ENCODE measurements around the gene TBCCD1. TPM values are rescaled to one million over a fixed set of nuclear protein-coding genes. Genes with fewer than 3 reads are reported as not detected.

TBCCD1 gene
- total and polyA plus RNA-seq, 2 donors (not counting 3 experiments of a cell fraction or from before 2014, with no cell fraction given), result 16.5 to 16.6 TPM

- H3K79me2 ChIP-seq (ENCODE audit: control insufficient read depth, insufficient read depth, low read length), result no peaks in the 10 kb centered on the region
- H4K20me1 ChIP-seq (replicated peaks; ENCODE audit: control insufficient read depth, extremely low read depth, insufficient read depth, low read length), result no peaks in the 10 kb centered on the region
- H2AFZ ChIP-seq (ENCODE audit: low read depth, low read length), result no peak overlapping the region
- no peak overlapping the region for H3K27ac ChIP-seq (ENCODE audit: insufficient read depth, low read depth, low read length)
- intact Hi-C loops (cut with micrococcal nuclease), result no loop called here
- CTCF ChIA-PET, result interaction anchor here (1.5 kb wide), 1 partner anchor 33 kb away, joined by 8 read pairs; no protein-coding TSS in a partner anchor
- H3K4me2 ChIP-seq (ENCODE audit: insufficient read depth, low read length), result no peak overlapping the region
- H3K9me1 ChIP-seq (replicated peaks; ENCODE audit: control insufficient read depth, extremely low read depth, insufficient read depth, low read length), result no peaks in the 10 kb centered on the region
- no peaks in the 10 kb centered on the region for H3K9me3 ChIP-seq (replicated peaks; ENCODE audit: control insufficient read depth, insufficient read depth, low read length)
- no peak for DNase-seq (ENCODE audit: low read depth, low spot score)
- H3K4me1 ChIP-seq (ENCODE audit: control insufficient read depth, extremely low read depth, insufficient read depth, low read length), result no peaks in the 10 kb centered on the region
- FAIRE-seq, result peak; percentile 26
- H3K36me3 ChIP-seq (ENCODE audit: control insufficient read depth in 2 of 2, extremely low read depth in 1 of 2, insufficient read depth in 2 of 2, low read length in 2 of 2), result peaks cover 25 to 31% of the 10 kb centered on the region in 2 experiments
- no TSS peak for BruUV-seq (replicated peaks)
- no peak overlapping the region for H3K4me3 ChIP-seq (replicated peaks in 1 of 3; ENCODE audit: insufficient read depth in 1 of 3, low read depth in 1 of 3, low read length in 3 of 3)
- H3K9ac ChIP-seq (replicated peaks; ENCODE audit: extremely low read depth, insufficient read depth, low read length), result no peak overlapping the region
- POLR2A ChIA-PET, result no interaction called here
- TF ChIP-seq POLR2A (IDR thresholded peaks at IDR 0.05; ENCODE audit: low read depth, low read length) (no peak), FOS (IDR thresholded peaks at IDR 0.05; ENCODE audit: borderline replicate concordance, insufficient read depth, low read length) (no peak), CTCF (IDR thresholded peaks at IDR 0.05; ENCODE audit: extremely low read depth in 1 of 2, insufficient read depth in 1 of 2, low read depth in 1 of 2, low read length in 2 of 2) (no peak), GATA2 (IDR thresholded peaks at IDR 0.05; ENCODE audit: insufficient read depth, insufficient read length, low read depth, low read length) (no peak), MYC (IDR thresholded peaks at IDR 0.05; ENCODE audit: low read depth, low read length) (no peak), JUN (IDR thresholded peaks at IDR 0.05; ENCODE audit: borderline replicate concordance, insufficient read depth, insufficient read length, low read depth) (no peak), POLR2AphosphoS5 (IDR thresholded peaks at IDR 0.05; ENCODE audit: insufficient read depth, low read depth, low read length) (no peak), EZH2 (IDR thresholded peaks at IDR 0.05; ENCODE audit: borderline replicate concordance, low read depth, low read length, severe bottlenecking) (no peak)
- TF ChIP-seq, protein P1, sequence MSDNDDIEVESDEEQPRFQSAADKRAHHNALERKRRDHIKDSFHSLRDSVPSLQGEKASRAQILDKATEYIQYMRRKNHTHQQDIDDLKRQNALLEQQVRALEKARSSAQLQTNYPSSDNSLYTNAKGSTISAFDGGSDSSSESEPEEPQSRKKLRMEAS (IDR thresholded peaks at IDR 0.05; ENCODE audit: insufficient read depth, insufficient read length), result no peak
- dilution Hi-C loops (cut with MboI; ENCODE audit: extremely low pct_ligation_motif_present, low sequenced_read_pairs), result no loop called here
- H3K27me3 ChIP-seq (ENCODE audit: control insufficient read depth in 2 of 2, insufficient read depth in 2 of 2, low read length in 2 of 2), result no peaks in the 10 kb centered on the region
Measured at GRCh38 chr3:186583831-186584230, 16.7 kb upstream of the TBCCD1 start.
